GM12878 (cell line): Measurements from ENCODE around the gene METTL2B. TPM values are rescaled to one million over a fixed set of nuclear protein-coding genes. Genes with fewer than 3 reads are reported as not detected.
"Not testable (repeated sequence)": the region's sequence is repeated elsewhere in the genome, so short reads cannot be mapped to it uniquely, and the experiment has no call there.

Experiments
- ATAC-seq: fragments of 200-7000 bp; cut with Tn5 transposase; 3 replicates; pipeline ENCODE4 v1.9.1; 2020; ENCODE audit warnings: mild to moderate bottlenecking, moderate library complexity
- BruUV-seq: library from RNA; stranded (reverse); fragments of 400-500 nt; replicated peaks from 2 replicates; lab custom pipeline; 2021; lab: Mats Ljungman, UMichigan
- CTCF ChIA-PET: fragments of 300-600 bp; sonication (Branson Sonifier 250); formaldehyde crosslinking; extraction: SDS; loops from one replicate; lab custom pipeline; 2021; ENCODE audit warnings: inconsistent platforms; lab: Yijun Ruan, JAX
- POLR2A ChIA-PET: fragments of 350-600 bp; formaldehyde crosslinking; extraction: SDS; loops from one replicate; lab custom pipeline; 2021; ENCODE audit warnings: inconsistent platforms; lab: Charles Lee
- RAD21 ChIA-PET: fragments of 300-600 bp; sonication (Branson Sonifier 250); formaldehyde crosslinking; loops from one replicate; lab custom pipeline; 2023; ENCODE audit warnings: antibody characterized with exemption; ENCODE audit not compliant: unreplicated experiment; lab: Charles Lee
- SMC1A ChIA-PET: fragments of 300-600 bp; sonication (Branson Sonifier 250); formaldehyde crosslinking; loops from one replicate; lab custom pipeline; 2023; ENCODE audit not compliant: unreplicated experiment, uncharacterized antibody; lab: Charles Lee
- DNase-seq: peaks from one replicate; pipeline ENCODE4 v3.0.0-alpha.2; 2011; ENCODE audit warnings: low read depth, low spot score
- FAIRE-seq: peaks from 3 replicates; lab custom pipeline; 2011; peaks lifted over from hg19 to GRCh38; lab: Jason Lieb, UNC
- H2AFZ ChIP-seq: 2 replicates; pipeline ENCODE4 v1.6.0; 2011; ENCODE audit warnings: low read depth, low read length, control low read depth; ENCODE audit not compliant: control insufficient read depth
- H3K27ac ChIP-seq: 2 replicates; pipeline ENCODE4 v1.5.1; 2011; ENCODE audit warnings: control low read depth; ENCODE audit not compliant: control insufficient read depth, insufficient read depth
- H3K27me3 ChIP-seq, 2 experiments: replicated peaks in 1 of 2; 2 replicates each; pipeline versions ENCODE4 v1.6.0 to v1.6.1; 2011; ENCODE audit warnings: low read length in 1 of 2; ENCODE audit not compliant: control insufficient read depth in 2 of 2, insufficient read depth in 2 of 2
- H3K36me3 ChIP-seq, 2 experiments: 2 replicates each; pipeline ENCODE4 v1.5.1; 2011; ENCODE audit warnings: low read length in 1 of 2; ENCODE audit not compliant: control insufficient read depth in 2 of 2, insufficient read depth in 2 of 2
- H3K4me1 ChIP-seq: 2 replicates; pipeline ENCODE4 v1.6.1; 2011; ENCODE audit warnings: mild to moderate bottlenecking, low read length, moderate library complexity, mixed read lengths; ENCODE audit not compliant: control insufficient read depth, insufficient read depth
- H3K4me2 ChIP-seq: 2 replicates; pipeline ENCODE4 v1.6.0; 2011; ENCODE audit warnings: control low read depth; ENCODE audit not compliant: control insufficient read depth, insufficient read depth
- H3K4me3 ChIP-seq: fragments of 200-600 bp; sonication (generic); 2 replicates; pipeline ENCODE4 v1.5.1; 2016
- H3K79me2 ChIP-seq: 2 replicates; pipeline ENCODE4 v1.6.0; 2011; ENCODE audit warnings: low read length; ENCODE audit not compliant: control insufficient read depth, insufficient read depth
- H3K9ac ChIP-seq: 2 replicates; pipeline ENCODE4 v1.8.0; 2011; ENCODE audit warnings: low read length, control low read depth, mixed read lengths; ENCODE audit not compliant: control insufficient read depth, insufficient read depth
- H3K9me3 ChIP-seq: replicated peaks from 3 replicates; pipeline ENCODE4 v1.5.1; 2011; ENCODE audit warnings: mild to moderate bottlenecking, low read length; ENCODE audit not compliant: control insufficient read depth, insufficient read depth
- H4K20me1 ChIP-seq: 2 replicates; pipeline ENCODE4 v1.6.0; 2011; ENCODE audit not compliant: control insufficient read depth, insufficient read depth
- WGBS: methylation state at CpG from one replicate; pipeline ENCODE4 v1.1.6; 2016; ENCODE audit warnings: low lambda C conversion rate; ENCODE audit not compliant: insufficient replicate concordance, insufficient coverage; ENCODE audit errors: missing lambda C conversion rate; 5-methylcytosine and 5-hydroxymethylcytosine counted together
- in situ Hi-C: fragments of 300-500 bp; cut with MboI; formaldehyde crosslinking; loops from 9 replicates; pipeline ENCODE4 v1.14.3; 2018; ENCODE audit warnings: mixed read lengths
- intact Hi-C: fragments of 100-400 bp; cut with micrococcal nuclease; formaldehyde crosslinking; loops from one replicate; pipeline ENCODE4 v1.14.2; 2022; ENCODE audit not compliant: unreplicated experiment
- polyA plus RNA-seq, 11 experiments: library from polyadenylated mRNA; depleted of rRNA in 4 of 11; unstranded in 6 of 11; stranded (reverse) in 5 of 11; fragments of >200 nt; fragmentation: Nextera tagmentation in 4 of 11; fragmentation: Illumina TruSeq in 1 of 11; extraction: Ambion mirVana in 4 of 11; extraction: Trizol in 1 of 11; gene quantifications; 1 replicate in 1 of 11; 2 replicates in 10 of 11; pipeline versions ENCODE4 v1.2.1 to v1.2.3, GENCODE V29; 2011 to 2016; ENCODE audit warnings: inconsistent platforms in 2 of 11, missing spikeins in 2 of 11, low read depth in 1 of 11
- small RNA-seq: library from RNA; depleted of rRNA; stranded (forward); fragments of <200 nt; gene quantifications from one replicate; pipeline ENCODE3, GENCODE V24; 2014
- total RNA-seq, 4 experiments: library from RNA; depleted of rRNA in 3 of 4; stranded (reverse); fragments of >200 nt in 3 of 4; fragmentation: Illumina TruSeq in 1 of 4; extraction: Trizol in 1 of 4; gene quantifications; 2 replicates each; pipeline versions ENCODE4 v1.2.1 to v1.2.3, GENCODE V29; 2013 to 2021

The METTL2B gene
- total and polyA plus RNA-seq, 10 of the 15 experiments (the other 5 are each of a cell fraction or from before 2014, with no cell fraction given), result 18.9 to 48.4 (median 37.3) TPM

DNA sequence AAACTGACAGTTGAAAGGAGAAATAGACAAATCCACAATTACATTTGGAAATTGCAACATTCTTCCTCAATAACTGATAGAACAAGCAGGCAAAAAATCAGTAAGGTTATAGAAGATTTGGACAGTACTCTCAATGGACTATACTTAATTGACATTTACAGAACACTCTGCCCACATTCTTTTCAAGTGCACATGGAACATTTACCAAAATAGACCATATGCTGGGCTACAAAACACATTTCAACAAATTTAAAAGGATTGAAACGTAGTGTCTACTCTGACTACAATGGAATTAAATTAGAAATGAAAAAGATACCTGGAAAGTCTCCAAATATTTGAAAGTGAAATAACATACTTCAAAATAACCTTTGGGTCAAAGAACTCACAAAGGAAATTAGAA is 77.8 kb downstream of the METTL2B start:
- H3K27ac ChIP-seq, H3K9me3 ChIP-seq, H3K27me3 ChIP-seq, SMC1A ChIA-PET, ATAC-seq, intact Hi-C loops, DNase-seq, H3K9ac ChIP-seq, H2AFZ ChIP-seq, BruUV-seq, FAIRE-seq, CTCF ChIA-PET, RAD21 ChIA-PET, POLR2A ChIA-PET, H4K20me1 ChIP-seq, in situ Hi-C loops, H3K79me2 ChIP-seq, H3K4me3 ChIP-seq, H3K4me2 ChIP-seq, H3K36me3 ChIP-seq, H3K4me1 ChIP-seq: not testable (repeated sequence)
- 0% methylated on average over 1 of the region's 1 CpG for WGBS

Small RNA genes lying within 50 kb of the gene (small RNA-seq; reads per million reads assigned to genes)
- gene AC010655.1 (not detected), gene AC010655.2 (not detected), gene RF00017 (not detected), gene RNU7-54P (not detected)

Other genes starting within 250 kb of the METTL2B start
- not detected in 2 replicates for gene LEP, start 235.5 kb upstream of the METTL2B start, total RNA-seq (2014; rRNA removed)
- not detected in 2 replicates for gene LEP, start 235.5 kb upstream of the METTL2B start, total RNA-seq (2014; rRNA removed; fragmentation: Illumina TruSeq; extraction: Trizol)
- not detected in 2 replicates for gene LEP, start 235.5 kb upstream of the METTL2B start, total RNA-seq (2021)
- not detected in 2 replicates for gene LEP, start 235.5 kb upstream of the METTL2B start, polyA plus RNA-seq (2011; rRNA removed)
- not detected in 2 replicates for gene LEP, start 235.5 kb upstream of the METTL2B start, polyA plus RNA-seq (2014; fragmentation: Illumina TruSeq; extraction: Trizol)
- gene LEP, start 235.5 kb upstream of the METTL2B start, polyA plus RNA-seq (2014; fragmentation: Nextera tagmentation; extraction: Ambion mirVana), result not detected
- gene LEP, start 235.5 kb upstream of the METTL2B start, polyA plus RNA-seq (2014; rRNA removed), result not detected in 2 replicates
- gene LEP, start 235.5 kb upstream of the METTL2B start, polyA plus RNA-seq (2016; fragmentation: Nextera tagmentation; extraction: Ambion mirVana), result not detected
- gene RBM28, start 132.8 kb upstream of the METTL2B start, total RNA-seq (2014; rRNA removed), result 14.3 and 16.0 TPM in 2 replicates
- gene RBM28, start 132.8 kb upstream of the METTL2B start, total RNA-seq (2014; rRNA removed; fragmentation: Illumina TruSeq; extraction: Trizol), result 32.0 and 34.9 TPM in 2 replicates
- gene RBM28, start 132.8 kb upstream of the METTL2B start, total RNA-seq (2021), result 40.8 and 47.0 TPM in 2 replicates
- gene RBM28, start 132.8 kb upstream of the METTL2B start, polyA plus RNA-seq (2011; rRNA removed), result 26.5 and 38.2 TPM in 2 replicates
- gene RBM28, start 132.8 kb upstream of the METTL2B start, polyA plus RNA-seq (2014; fragmentation: Illumina TruSeq; extraction: Trizol), result 36.1 and 46.4 TPM in 2 replicates
- gene RBM28, start 132.8 kb upstream of the METTL2B start, polyA plus RNA-seq (2014; fragmentation: Nextera tagmentation; extraction: Ambion mirVana), result 10 to 100 TPM; 17.9 to 29.6 TPM
- gene RBM28, start 132.8 kb upstream of the METTL2B start, polyA plus RNA-seq (2014; rRNA removed), result 26.2 and 33.7 TPM in 2 replicates
- gene RBM28, start 132.8 kb upstream of the METTL2B start, polyA plus RNA-seq (2016; fragmentation: Nextera tagmentation; extraction: Ambion mirVana), result 10 to 100 TPM; 39.6 to 50.4 TPM
- gene PRRT4, start 115.1 kb upstream of the METTL2B start, total RNA-seq (2014; rRNA removed), result not detected in 2 replicates
- not detected in 2 replicates for gene PRRT4, start 115.1 kb upstream of the METTL2B start, total RNA-seq (2014; rRNA removed; fragmentation: Illumina TruSeq; extraction: Trizol)
- not detected in 2 replicates for gene PRRT4, start 115.1 kb upstream of the METTL2B start, total RNA-seq (2021)
- not detected in 2 replicates for gene PRRT4, start 115.1 kb upstream of the METTL2B start, polyA plus RNA-seq (2011; rRNA removed)
- gene PRRT4, start 115.1 kb upstream of the METTL2B start, polyA plus RNA-seq (2014; fragmentation: Illumina TruSeq; extraction: Trizol), result not detected in 2 replicates
- not detected for gene PRRT4, start 115.1 kb upstream of the METTL2B start, polyA plus RNA-seq (2014; fragmentation: Nextera tagmentation; extraction: Ambion mirVana)
- gene PRRT4, start 115.1 kb upstream of the METTL2B start, polyA plus RNA-seq (2014; rRNA removed), result not detected in 2 replicates
- gene PRRT4, start 115.1 kb upstream of the METTL2B start, polyA plus RNA-seq (2016; fragmentation: Nextera tagmentation; extraction: Ambion mirVana), result not detected
- gene IMPDH1, start 66.8 kb upstream of the METTL2B start, total RNA-seq (2014; rRNA removed), result 48.4 and 51.7 TPM in 2 replicates
- 27.7 and 31.4 TPM in 2 replicates for gene IMPDH1, start 66.8 kb upstream of the METTL2B start, total RNA-seq (2014; rRNA removed; fragmentation: Illumina TruSeq; extraction: Trizol)
- gene IMPDH1, start 66.8 kb upstream of the METTL2B start, total RNA-seq (2021), result 56.0 and 61.3 TPM in 2 replicates
- gene IMPDH1, start 66.8 kb upstream of the METTL2B start, polyA plus RNA-seq (2011; rRNA removed), result 18.5 and 34.8 TPM in 2 replicates
- gene IMPDH1, start 66.8 kb upstream of the METTL2B start, polyA plus RNA-seq (2014; fragmentation: Illumina TruSeq; extraction: Trizol), result 10.5 and 24.0 TPM in 2 replicates
- 1 to 10 TPM in 1 of 2 experiments, under 1 TPM in 1; 0.50 to 1.5 TPM for gene IMPDH1, start 66.8 kb upstream of the METTL2B start, polyA plus RNA-seq (2014; fragmentation: Nextera tagmentation; extraction: Ambion mirVana)
- 50.8 and 55.9 TPM in 2 replicates for gene IMPDH1, start 66.8 kb upstream of the METTL2B start, polyA plus RNA-seq (2014; rRNA removed)
- gene IMPDH1, start 66.8 kb upstream of the METTL2B start, polyA plus RNA-seq (2016; fragmentation: Nextera tagmentation; extraction: Ambion mirVana), result 10 to 100 TPM; 48.7 to 58.3 TPM
- gene HILPDA, start 20.9 kb upstream of the METTL2B start, total RNA-seq (2014; rRNA removed), result 15.1 and 16.4 TPM in 2 replicates
- gene HILPDA, start 20.9 kb upstream of the METTL2B start, total RNA-seq (2014; rRNA removed; fragmentation: Illumina TruSeq; extraction: Trizol), result 19.6 and 21.2 TPM in 2 replicates
- 12.0 and 14.1 TPM in 2 replicates for gene HILPDA, start 20.9 kb upstream of the METTL2B start, total RNA-seq (2021)
- 198 and 232 TPM in 2 replicates for gene HILPDA, start 20.9 kb upstream of the METTL2B start, polyA plus RNA-seq (2011; rRNA removed)
- 22.1 and 24.2 TPM in 2 replicates for gene HILPDA, start 20.9 kb upstream of the METTL2B start, polyA plus RNA-seq (2014; fragmentation: Illumina TruSeq; extraction: Trizol)
- gene HILPDA, start 20.9 kb upstream of the METTL2B start, polyA plus RNA-seq (2014; fragmentation: Nextera tagmentation; extraction: Ambion mirVana), result 10 to 100 TPM; 37.4 to 44.0 TPM
- 26.1 and 29.6 TPM in 2 replicates for gene HILPDA, start 20.9 kb upstream of the METTL2B start, polyA plus RNA-seq (2014; rRNA removed)
- gene HILPDA, start 20.9 kb upstream of the METTL2B start, polyA plus RNA-seq (2016; fragmentation: Nextera tagmentation; extraction: Ambion mirVana), result 10 to 100 TPM; 24.5 to 28.4 TPM
- 0.16 and 0.40 TPM in 2 replicates for gene GARIN1A, start 195.5 kb downstream of the METTL2B start, total RNA-seq (2014; rRNA removed)
- gene GARIN1A, start 195.5 kb downstream of the METTL2B start, total RNA-seq (2014; rRNA removed; fragmentation: Illumina TruSeq; extraction: Trizol), result 0.13 and 0.14 TPM in 2 replicates
- gene GARIN1A, start 195.5 kb downstream of the METTL2B start, total RNA-seq (2021), result 0.21 and 0.23 TPM in 2 replicates
- 0.22 and 0.43 TPM in 2 replicates for gene GARIN1A, start 195.5 kb downstream of the METTL2B start, polyA plus RNA-seq (2011; rRNA removed)
- 0.41 and 0.60 TPM in 2 replicates for gene GARIN1A, start 195.5 kb downstream of the METTL2B start, polyA plus RNA-seq (2014; fragmentation: Illumina TruSeq; extraction: Trizol)
- gene GARIN1A, start 195.5 kb downstream of the METTL2B start, polyA plus RNA-seq (2014; fragmentation: Nextera tagmentation; extraction: Ambion mirVana), result under 1 TPM; 0.04 to 0.05 TPM
- 0.17 and 0.49 TPM in 2 replicates for gene GARIN1A, start 195.5 kb downstream of the METTL2B start, polyA plus RNA-seq (2014; rRNA removed)
- under 1 TPM in 1 of 2 experiments, not detected in 1; 0.35 TPM for gene GARIN1A, start 195.5 kb downstream of the METTL2B start, polyA plus RNA-seq (2016; fragmentation: Nextera tagmentation; extraction: Ambion mirVana)